ENCODE results near the gene MTHFD1L. TPM values are rescaled to one million over a fixed set of nuclear protein-coding genes. Genes with fewer than 3 reads are reported as not detected.

The MTHFD1L gene
- total and polyA plus RNA-seq, 11 donors, result 1.1 to 13.2 (median 4.2) TPM

DNA sequence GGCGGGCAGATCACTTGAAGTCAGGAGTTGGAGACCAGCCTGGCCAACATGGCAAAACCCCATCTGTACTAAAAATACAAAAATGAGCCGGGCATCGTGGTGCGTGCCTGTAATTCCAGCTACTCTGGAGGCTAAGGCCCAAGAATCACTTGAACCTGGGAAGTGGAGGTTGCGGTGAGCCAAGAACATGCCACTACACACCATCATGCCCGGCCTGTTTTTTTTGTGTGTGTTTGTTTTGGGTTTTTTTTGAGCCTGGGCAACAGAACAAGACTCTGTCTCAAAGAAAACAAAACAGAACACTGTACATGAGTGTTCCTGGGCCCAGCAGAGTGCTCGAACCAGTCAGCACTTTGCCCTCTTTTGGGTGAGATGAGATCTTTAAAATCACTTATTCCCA, 159.1 kb downstream of the MTHFD1L start:
- no peaks in the 10 kb centered on the region for H3K9me3 ChIP-seq
- H3K27ac ChIP-seq, result peak overlapping the region in 1 of 12 donors; percentile 69
- no peak for ATAC-seq
- intact Hi-C loops (cut with DNase I), result no loop called here
- WGBS, 4 donors, result 87 to 91% (median 90%) methylated on average over 7 of the region's 7 CpGs
- TF ChIP-seq, protein P1, sequence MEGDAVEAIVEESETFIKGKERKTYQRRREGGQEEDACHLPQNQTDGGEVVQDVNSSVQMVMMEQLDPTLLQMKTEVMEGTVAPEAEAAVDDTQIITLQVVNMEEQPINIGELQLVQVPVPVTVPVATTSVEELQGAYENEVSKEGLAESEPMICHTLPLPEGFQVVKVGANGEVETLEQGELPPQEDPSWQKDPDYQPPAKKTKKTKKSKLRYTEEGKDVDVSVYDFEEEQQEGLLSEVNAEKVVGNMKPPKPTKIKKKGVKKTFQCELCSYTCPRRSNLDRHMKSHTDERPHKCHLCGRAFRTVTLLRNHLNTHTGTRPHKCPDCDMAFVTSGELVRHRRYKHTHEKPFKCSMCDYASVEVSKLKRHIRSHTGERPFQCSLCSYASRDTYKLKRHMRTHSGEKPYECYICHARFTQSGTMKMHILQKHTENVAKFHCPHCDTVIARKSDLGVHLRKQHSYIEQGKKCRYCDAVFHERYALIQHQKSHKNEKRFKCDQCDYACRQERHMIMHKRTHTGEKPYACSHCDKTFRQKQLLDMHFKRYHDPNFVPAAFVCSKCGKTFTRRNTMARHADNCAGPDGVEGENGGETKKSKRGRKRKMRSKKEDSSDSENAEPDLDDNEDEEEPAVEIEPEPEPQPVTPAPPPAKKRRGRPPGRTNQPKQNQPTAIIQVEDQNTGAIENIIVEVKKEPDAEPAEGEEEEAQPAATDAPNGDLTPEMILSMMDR (IDR thresholded peaks at IDR 0.05), result no peak
- TF ChIP-seq POLR2A (IDR thresholded peaks at IDR 0.05), result no peak
- H3K36me3 ChIP-seq, result no peaks in the 10 kb centered on the region
- H3K4me3 ChIP-seq, result no peak overlapping the region
- peaks cover 0 to 17% (median 5%) of the 10 kb centered on the region in 12 donors for H3K4me1 ChIP-seq
- no peaks in the 10 kb centered on the region for H3K27me3 ChIP-seq
- no peak for DNase-seq

DNA sequence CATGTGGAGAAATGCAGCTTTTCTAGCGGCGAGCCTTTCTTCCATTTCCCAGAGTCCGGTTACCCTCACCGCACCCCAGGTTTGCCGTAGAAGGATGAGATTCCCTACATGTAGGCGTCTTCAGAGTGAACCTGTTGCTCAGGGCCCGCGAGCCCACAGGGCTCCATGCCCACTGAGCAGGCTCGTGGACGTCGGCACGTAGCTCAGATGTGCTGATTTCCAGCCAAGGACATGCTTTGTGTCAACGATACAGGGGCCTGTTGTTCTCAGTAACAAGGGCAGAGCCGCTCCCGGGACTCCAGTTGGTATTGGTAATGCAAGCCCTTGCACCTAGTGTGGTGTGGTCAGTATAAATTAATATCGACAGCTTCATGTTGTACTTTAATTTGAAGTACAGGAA, 159.6 kb downstream of the MTHFD1L start:
- ATAC-seq (peak in 3 of 4 donors; percentile 43 to 63 (median 54)), DNase-seq (no peak)
- Histone ChIP-seq H3K27me3 (no peaks in the 10 kb centered on the region), H3K4me1 (peaks cover 0 to 17% (median 5%) of the 10 kb centered on the region in 12 donors), H3K9me3 (no peaks in the 10 kb centered on the region), H3K36me3 (no peaks in the 10 kb centered on the region), H3K4me3 (no peak overlapping the region), H3K27ac (peak overlapping the region in 1 of 12 donors; percentile 69)
- 81 to 84% (median 82%) methylated on average over 16 of the region's 16 CpGs for WGBS, 4 donors
- TF ChIP-seq, protein P1 (IDR thresholded peaks at IDR 0.05), result no peak
- TF ChIP-seq POLR2A (IDR thresholded peaks at IDR 0.05), result no peak
- intact Hi-C loops (cut with DNase I), result loop anchor here in 1 of 10 donors (5.0 kb wide), 1 partner anchor 47 kb away; no protein-coding TSS in a partner anchor

DNA sequence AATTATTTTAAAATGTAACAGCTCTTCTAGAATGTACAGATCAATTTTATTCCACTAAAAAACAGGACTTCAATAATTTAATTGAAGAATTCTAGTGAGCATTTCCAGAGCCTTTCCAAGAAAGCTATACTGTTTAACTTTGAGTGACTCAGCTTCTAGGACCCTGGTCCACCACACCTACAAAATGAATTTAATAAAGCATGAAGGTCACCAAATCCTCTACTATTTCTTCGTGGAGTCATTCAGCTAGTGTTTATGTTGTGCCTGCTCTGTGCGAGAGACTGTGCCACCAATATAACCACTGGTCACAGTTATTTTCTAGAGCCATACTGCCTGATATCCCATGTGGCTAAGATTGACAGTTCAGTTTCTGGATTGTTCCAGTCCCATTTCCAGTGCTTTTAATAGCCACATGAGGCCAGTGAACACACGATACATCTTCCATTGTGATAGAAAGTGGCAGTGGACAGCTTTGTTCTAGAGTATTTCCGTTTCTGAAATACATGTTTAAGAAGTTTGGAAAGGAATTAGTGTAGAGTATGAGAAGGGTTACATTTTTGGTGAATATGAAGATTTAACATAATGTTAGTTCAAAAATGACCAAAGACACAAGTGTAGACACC, 160.7 kb downstream of the MTHFD1L start:
- peak overlapping the region in 1 of 12 donors; percentile 69 for H3K27ac ChIP-seq
- H3K4me1 ChIP-seq, result peaks cover 0 to 14% (median 5%) of the 10 kb centered on the region in 12 donors
- ATAC-seq (no peak), DNase-seq (no peak)
- H3K4me3 ChIP-seq, result no peak overlapping the region
- 75 to 81% (median 78%) methylated on average over 4 of the region's 4 CpGs for WGBS, 4 donors
- TF ChIP-seq, protein P1 (IDR thresholded peaks at IDR 0.05), result peak in 2 of 12 donors; percentile 5 to 16
- TF ChIP-seq POLR2A (IDR thresholded peaks at IDR 0.05), result no peak
- H3K27me3 ChIP-seq, result no peaks in the 10 kb centered on the region
- H3K9me3 ChIP-seq, result no peaks in the 10 kb centered on the region
- no peaks in the 10 kb centered on the region for H3K36me3 ChIP-seq
- intact Hi-C loops (cut with DNase I), result loop anchor here in 1 of 10 donors (5.0 kb wide), 1 partner anchor 46 kb away; no protein-coding TSS in a partner anchor

DNA sequence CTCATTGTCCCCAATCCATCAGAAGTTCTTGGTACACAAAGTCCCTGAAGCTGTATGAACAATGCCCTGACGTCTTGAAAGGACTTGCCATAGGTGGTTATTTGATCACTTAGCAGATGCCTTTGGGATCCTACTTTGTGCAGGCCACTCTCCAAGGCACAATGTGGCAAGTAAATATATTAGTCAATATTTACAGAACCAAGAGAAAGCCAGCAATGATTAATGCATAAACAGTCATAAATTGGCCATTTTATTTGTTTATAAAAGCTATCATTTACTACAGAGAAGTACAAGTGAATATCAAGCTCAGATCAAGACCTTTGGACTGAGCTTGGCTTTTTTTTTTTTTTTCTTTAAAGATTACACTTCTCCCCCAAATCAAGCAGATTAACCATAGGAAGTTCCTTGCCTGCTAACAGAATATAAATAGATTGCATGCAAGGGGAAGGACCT, 161.8 kb downstream of the MTHFD1L start:
- 78 to 92% (median 82%) methylated on average over 1 of the region's 1 CpG for WGBS, 4 donors
- no peak for ATAC-seq
- Histone ChIP-seq H3K27ac (no peak overlapping the region), H3K36me3 (no peaks in the 10 kb centered on the region), H3K4me1 (peaks cover 0 to 3% (median 0%) of the 10 kb centered on the region in 12 donors), H3K4me3 (no peak overlapping the region), H3K27me3 (no peaks in the 10 kb centered on the region), H3K9me3 (no peaks in the 10 kb centered on the region)
- TF ChIP-seq POLR2A (IDR thresholded peaks at IDR 0.05), result no peak
- TF ChIP-seq, protein P1 (IDR thresholded peaks at IDR 0.05), result no peak
- intact Hi-C loops (cut with DNase I), result loop anchor here in 1 of 10 donors (5.0 kb wide), 1 partner anchor 45 kb away; no protein-coding TSS in a partner anchor
- DNase-seq, result no peak
